CD4-positive, alpha-beta T cell (primary cell): Measurements from ENCODE around the gene CCDC195. TPM values are rescaled to one million over a fixed set of nuclear protein-coding genes. Genes with fewer than 3 reads are reported as not detected.
A peak's percentile ranks its signal among the peaks of the same experiment; 100 is the strongest.

Experiments
- ATAC-seq: fragments of 200-7000 bp; cut with Tn5 transposase; one replicate; pipeline ENCODE4 v1.10.0; 2022; ENCODE audit warnings: mild to moderate bottlenecking; ENCODE audit not compliant: poor library complexity
- CTCF ChIA-PET: fragments of 350-600 bp; sonication (Branson Sonifier 250); formaldehyde crosslinking; loops from one replicate; lab custom pipeline; 2021; ENCODE audit warnings: antibody characterized with exemption, inconsistent platforms; lab: Charles Lee
- POLR2A ChIA-PET: fragments of 350-600 bp; sonication (Branson Sonifier 250); formaldehyde crosslinking; loops from one replicate; lab custom pipeline; 2021; ENCODE audit warnings: antibody characterized with exemption, inconsistent platforms; lab: Charles Lee
- DNase-seq, 14 experiments: peaks; one replicate each; pipeline ENCODE4 v3.0.0-alpha.2; 2013 to 2020; ENCODE audit warnings: mixed read lengths in 2 of 14
- H3K27ac ChIP-seq, 2 donors: one replicate each; pipeline versions ENCODE4 v1.5.1 to v1.7.0; 2013; ENCODE audit warnings: low read length in 2 of 2, low read depth in 1 of 2, mild to moderate bottlenecking in 1 of 2
- H3K27me3 ChIP-seq, 2 experiments: 1 replicate in 1 of 2; 2 replicates in 1 of 2; pipeline versions ENCODE4 v1.6.1 to v1.7.0; 2013; ENCODE audit warnings: low read length in 2 of 2, control low read depth in 1 of 2, mild to moderate bottlenecking in 1 of 2, moderate library complexity in 1 of 2; ENCODE audit not compliant: insufficient read depth in 2 of 2, control insufficient read depth in 1 of 2
- H3K36me3 ChIP-seq: one replicate; pipeline ENCODE4 v1.6.1; 2013; ENCODE audit warnings: low read length, control low read depth; ENCODE audit not compliant: insufficient read depth
- H3K4me1 ChIP-seq: one replicate; pipeline ENCODE4 v1.6.1; 2013; ENCODE audit warnings: low read length, control low read depth; ENCODE audit not compliant: insufficient read depth
- H3K4me3 ChIP-seq: one replicate; pipeline ENCODE4 v1.5.1; 2013; ENCODE audit warnings: mild to moderate bottlenecking, low read length, moderate library complexity
- H3K9me3 ChIP-seq, 2 experiments: 1 replicate in 1 of 2; 2 replicates in 1 of 2; pipeline versions ENCODE4 v1.6.1 to v1.7.0; 2013; ENCODE audit warnings: low read length in 2 of 2, mild to moderate bottlenecking in 2 of 2, control low read depth in 1 of 2, moderate library complexity in 1 of 2; ENCODE audit not compliant: control insufficient read depth in 1 of 2, insufficient read depth in 1 of 2
- H3K27ac Mint-ChIP-seq: one replicate; pipeline ENCODE4 v1.8.0; 2020; ENCODE audit warnings: mixed read lengths
- H3K27me3 Mint-ChIP-seq: one replicate; pipeline ENCODE4 v1.8.0; 2021; ENCODE audit warnings: mixed read lengths
- H3K36me3 Mint-ChIP-seq: one replicate; pipeline ENCODE4 v1.8.0; 2021; ENCODE audit warnings: low read depth, mixed read lengths
- H3K4me1 Mint-ChIP-seq: one replicate; pipeline ENCODE4 v1.8.0; 2021; ENCODE audit warnings: low read depth, mixed read lengths
- H3K4me3 Mint-ChIP-seq: one replicate; pipeline ENCODE4 v1.8.0; 2020; ENCODE audit warnings: mild to moderate bottlenecking, mixed read lengths
- H3K9me3 Mint-ChIP-seq: one replicate; pipeline ENCODE4 v1.8.0; 2020; ENCODE audit warnings: mixed read lengths
- intact Hi-C, 2 experiments: fragments of 100-400 bp; cut with DNase I in 1 of 2; cut with micrococcal nuclease in 1 of 2; formaldehyde crosslinking; loops; one replicate each; pipeline versions ENCODE4 v1.15.1 to v1.9.0; 2023 to 2025; cut with DNase I, micrococcal nuclease
- polyA plus RNA-seq, 2 donors: library from polyadenylated mRNA; unstranded; fragments of 120-200 nt; gene quantifications; one replicate each; pipeline ENCODE4 v1.2.1, GENCODE V29; 2013
- total RNA-seq, 174 experiments: library from RNA in 2 of 174; stranded (reverse) in 2 of 174; gene quantifications; one replicate each; pipeline ENCODE4 v1.2.3 and lab custom pipeline; 2021 to 2026
- TF ChIP-seq, protein P1 (sequence below): fragments of 200-600 bp; IDR thresholded peaks from one replicate; pipeline ENCODE4 v1.8.0; 2022; ENCODE audit warnings: antibody characterized with exemption, mild to moderate bottlenecking

Gene CCDC195, protein sequence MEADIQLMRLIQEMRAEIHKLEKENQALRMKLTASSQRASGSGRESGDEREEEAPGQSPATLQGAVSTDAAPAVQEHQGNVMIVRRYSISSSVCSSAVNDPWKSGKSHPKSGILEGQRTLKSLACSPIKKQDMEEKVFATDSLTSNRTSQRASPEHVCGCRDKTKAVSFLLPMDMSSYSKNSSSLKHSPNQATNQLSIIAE
- total RNA-seq (not detected), total RNA-seq (lab: John Stamatoyannopoulos, UW) (0 to 0.15 (median 0) reads per million in 172 experiments)
- polyA plus RNA-seq (2013, experiment 1 of 2) = not detected
- polyA plus RNA-seq (2013, experiment 2 of 2) = not detected

DNA sequence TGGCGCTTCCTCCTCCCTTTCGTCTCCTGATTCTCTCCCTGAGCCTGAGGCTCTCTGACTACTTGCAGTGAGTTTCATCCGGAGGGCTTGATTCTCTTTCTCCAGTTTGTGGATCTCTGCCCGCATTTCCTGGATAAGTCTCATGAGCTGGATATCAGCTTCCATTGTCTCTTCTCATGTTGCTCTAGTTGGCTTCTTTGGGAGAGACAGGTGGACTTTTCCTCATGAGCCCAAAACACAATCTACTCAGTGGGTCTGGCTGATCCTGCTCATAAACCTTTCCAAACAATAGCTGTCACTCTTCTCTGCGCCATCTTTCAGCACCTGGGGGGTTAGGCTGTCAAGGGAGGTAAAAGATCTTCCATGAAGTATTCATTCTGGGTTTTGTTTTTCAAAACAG, at the start of gene CCDC195:
CCDC195 (minus strand) TSS at position 165 of the 400 bp plus-strand sequence; CDS start at position 165, 0 bp downstream.
- Mint-ChIP-seq H3K4me1 (no peaks in the 10 kb centered on the region), H3K4me3 (no peak within 1 kb of the TSS), H3K27ac (no peak within 1 kb of the TSS), H3K36me3 (no peaks in the 10 kb centered on the region), H3K9me3 (peaks cover 3% of the 10 kb centered on the region), H3K27me3 (peaks cover 3% of the 10 kb centered on the region)
- intact Hi-C loops = no loop called here
- Histone ChIP-seq H3K27ac (no peak within 1 kb of the TSS), H3K4me1 (no peaks in the 10 kb centered on the region), H3K9me3 (no peaks in the 10 kb centered on the region), H3K27me3 (no peaks in the 10 kb centered on the region), H3K36me3 (no peaks in the 10 kb centered on the region), H3K4me3 (no peak within 1 kb of the TSS)
- DNase-seq (no peak), ATAC-seq (no peak)
- ChIA-PET CTCF (no interaction called here), POLR2A (interaction anchor here (0.6 kb wide), 1 partner anchor 1082 kb away, joined by 3 read pairs; no protein-coding TSS in a partner anchor)
- TF ChIP-seq, protein P1, sequence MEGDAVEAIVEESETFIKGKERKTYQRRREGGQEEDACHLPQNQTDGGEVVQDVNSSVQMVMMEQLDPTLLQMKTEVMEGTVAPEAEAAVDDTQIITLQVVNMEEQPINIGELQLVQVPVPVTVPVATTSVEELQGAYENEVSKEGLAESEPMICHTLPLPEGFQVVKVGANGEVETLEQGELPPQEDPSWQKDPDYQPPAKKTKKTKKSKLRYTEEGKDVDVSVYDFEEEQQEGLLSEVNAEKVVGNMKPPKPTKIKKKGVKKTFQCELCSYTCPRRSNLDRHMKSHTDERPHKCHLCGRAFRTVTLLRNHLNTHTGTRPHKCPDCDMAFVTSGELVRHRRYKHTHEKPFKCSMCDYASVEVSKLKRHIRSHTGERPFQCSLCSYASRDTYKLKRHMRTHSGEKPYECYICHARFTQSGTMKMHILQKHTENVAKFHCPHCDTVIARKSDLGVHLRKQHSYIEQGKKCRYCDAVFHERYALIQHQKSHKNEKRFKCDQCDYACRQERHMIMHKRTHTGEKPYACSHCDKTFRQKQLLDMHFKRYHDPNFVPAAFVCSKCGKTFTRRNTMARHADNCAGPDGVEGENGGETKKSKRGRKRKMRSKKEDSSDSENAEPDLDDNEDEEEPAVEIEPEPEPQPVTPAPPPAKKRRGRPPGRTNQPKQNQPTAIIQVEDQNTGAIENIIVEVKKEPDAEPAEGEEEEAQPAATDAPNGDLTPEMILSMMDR = no peak

DNA sequence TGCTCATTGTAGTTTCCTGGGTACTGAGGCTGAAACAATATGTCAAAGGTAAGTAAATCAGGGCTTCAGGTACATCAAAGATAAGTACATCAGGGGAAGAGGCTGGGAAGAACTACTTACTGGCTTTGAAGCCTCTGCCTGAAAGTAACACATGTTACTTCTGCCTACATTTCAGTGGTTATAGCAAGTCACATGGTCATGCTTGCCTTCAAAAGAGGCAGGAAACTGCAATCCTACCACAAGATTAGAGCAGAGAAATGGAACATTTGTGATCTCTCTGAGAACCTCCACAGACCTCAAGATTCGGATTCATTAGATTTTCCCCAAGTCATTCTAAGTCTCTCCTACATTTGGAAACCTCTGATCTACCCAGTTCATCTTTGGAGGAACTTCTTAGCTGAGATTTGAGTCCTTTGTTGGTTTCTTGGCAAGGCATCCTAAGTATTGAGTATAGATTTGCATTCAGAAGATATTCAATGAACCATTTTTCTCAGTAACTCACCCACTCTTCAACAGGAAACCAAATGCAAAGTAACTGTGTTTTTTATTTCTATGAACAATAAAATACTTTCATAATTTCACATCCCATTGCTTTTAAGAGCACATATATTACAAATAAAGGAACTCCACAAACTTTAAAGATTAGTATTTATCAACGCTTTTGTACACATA, 48.5 kb upstream of the CCDC195 start:
- Histone ChIP-seq H3K36me3 (peaks cover 89% of the 10 kb centered on the region), H3K4me3 (no peak overlapping the region), H3K4me1 (peaks cover 10% of the 10 kb centered on the region), H3K27ac (no peak overlapping the region), H3K27me3 (no peaks in the 10 kb centered on the region), H3K9me3 (peaks cover 0 to 7% of the 10 kb centered on the region in 2 experiments)
- Mint-ChIP-seq H3K4me3 (peak overlapping the region; percentile 13), H3K9me3 (peaks cover 4% of the 10 kb centered on the region), H3K4me1 (peaks cover 46% of the 10 kb centered on the region), H3K27me3 (no peaks in the 10 kb centered on the region), H3K36me3 (peaks cover 96% of the 10 kb centered on the region), H3K27ac (peak overlapping the region; percentile 57)
- POLR2A ChIA-PET = no interaction called here
- ATAC-seq (peak; percentile 88), DNase-seq (peak in 3 of 14 experiments; percentile 34 to 55 (median 44))
- intact Hi-C loops = no loop called here
- CTCF ChIA-PET = interaction anchor here (0.6 kb wide), 1 partner anchor 278 kb away, joined by 3 read pairs; the partner anchor contains the start of gene DOCK10
- TF ChIP-seq, protein P1 = no peak

DNA sequence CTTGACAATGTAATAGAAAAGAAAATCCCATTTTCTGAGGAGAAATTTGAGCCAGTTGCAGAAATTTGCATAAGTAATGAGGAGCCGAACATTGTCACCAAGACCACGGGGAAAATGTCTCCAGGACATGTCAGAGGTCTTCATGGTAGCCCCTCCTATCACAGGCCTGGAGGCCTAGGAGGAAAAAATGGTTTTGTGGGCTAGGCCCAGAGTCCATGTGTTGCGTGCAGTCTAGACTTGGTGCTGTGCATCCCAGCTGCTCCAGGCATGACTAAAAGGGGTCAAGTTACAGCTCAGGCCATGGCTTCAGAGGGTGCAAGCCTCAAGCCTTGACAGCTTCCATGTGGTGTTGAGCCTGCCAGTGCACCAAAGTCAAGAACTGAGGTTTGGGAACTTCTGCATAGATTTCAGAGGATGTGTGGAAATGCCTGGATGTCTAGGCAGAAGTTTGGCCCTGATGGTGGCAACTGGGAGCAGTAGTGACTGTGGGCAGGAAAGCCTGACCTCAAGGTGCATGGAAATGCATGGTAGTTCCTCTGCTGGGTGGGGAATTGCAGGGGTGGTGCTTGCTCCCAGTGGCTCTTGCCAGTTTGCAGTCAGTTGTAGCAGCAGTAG, 41.9 kb upstream of the CCDC195 start:
- intact Hi-C loops = no loop called here
- TF ChIP-seq, protein P1 = no peak
- H3K4me3 Mint-ChIP-seq = no peak overlapping the region
- H3K4me1 ChIP-seq = no peaks in the 10 kb centered on the region
- peaks cover 47% of the 10 kb centered on the region for H3K36me3 ChIP-seq
- no peaks in the 10 kb centered on the region for H3K27me3 Mint-ChIP-seq
- H3K4me1 Mint-ChIP-seq = peaks cover 5% of the 10 kb centered on the region
- H3K27me3 ChIP-seq = no peaks in the 10 kb centered on the region
- no peak overlapping the region for H3K4me3 ChIP-seq
- no peak for DNase-seq
- POLR2A ChIA-PET = no interaction called here
- peaks cover 59% of the 10 kb centered on the region for H3K36me3 Mint-ChIP-seq
- no peak overlapping the region for H3K27ac Mint-ChIP-seq
- H3K9me3 ChIP-seq = peaks cover 15 to 19% of the 10 kb centered on the region in 2 experiments
- H3K9me3 Mint-ChIP-seq = peaks cover 23% of the 10 kb centered on the region
- H3K27ac ChIP-seq = no peak overlapping the region
- ATAC-seq = no peak
- CTCF ChIA-PET = no interaction called here
